Hematopoietic multipotent progenitor cell treated with erythropoietin and hydrocortisone succinate and interleukin-3 and kit ligand, for 15 days (in vitro differentiated cells): ENCODE measurements around the gene CAMK1.
A peak's percentile ranks its signal among the peaks of the same experiment; 100 is the strongest.

Experiments used
- DNase-seq: peaks from one replicate; pipeline ENCODE4 v3.0.0-alpha.2; 2015; ENCODE audit warnings: low spot score

Gene CAMK1

GRCh38 chr3:9769426-9770275 is at the start of gene CAMK1:
TSS of gene CAMK1 (minus strand) at chr3:9769947. CDS start at chr3:9767749, 2,198 bp downstream.
- DNase-seq, result no peak

- no peak for DNase-seq
Measured at GRCh38 chr3:9818666-9819335, 49.1 kb upstream of the CAMK1 start.

GRCh38 chr3:9817436-9817835 is 47.7 kb upstream of the CAMK1 start:
- DNase-seq, result no peak

GRCh38 chr3:9815986-9816385 is 46.2 kb upstream of the CAMK1 start:
- no peak for DNase-seq

- no peak for DNase-seq
Measured at GRCh38 chr3:9812870-9813483, 43.2 kb upstream of the CAMK1 start.

- DNase-seq, result no peak
Measured at GRCh38 chr3:9810846-9811245, 41.1 kb upstream of the CAMK1 start.

- DNase-seq, result no peak
Measured at GRCh38 chr3:9810433-9810770, 40.7 kb upstream of the CAMK1 start.

- peak; percentile 22 for DNase-seq
Measured at GRCh38 chr3:9809615-9810432, 40.1 kb upstream of the CAMK1 start, which contains the start of gene TTLL3. TSS of gene TTLL3 (plus strand) at chr3:9810262. CDS start at chr3:9810662, 400 bp downstream.

- no peak for DNase-seq
Measured at GRCh38 chr3:9809239-9809614, 39.5 kb upstream of the CAMK1 start.

- DNase-seq, result peak; percentile 37
Measured at GRCh38 chr3:9808345-9809037, 38.7 kb upstream of the CAMK1 start.

- DNase-seq, result no peak
Measured at GRCh38 chr3:9807981-9808344, 38.2 kb upstream of the CAMK1 start.

- DNase-seq, result no peak
Measured at GRCh38 chr3:9806688-9807589, 37.2 kb upstream of the CAMK1 start.

GRCh38 chr3:9806137-9806536 is 36.4 kb upstream of the CAMK1 start:
- no peak for DNase-seq

- DNase-seq, result no peak
Measured at GRCh38 chr3:9804996-9805395, 35.2 kb upstream of the CAMK1 start.

GRCh38 chr3:9803494-9803893 is 33.7 kb upstream of the CAMK1 start:
- no peak for DNase-seq

- DNase-seq, result no peak
Measured at GRCh38 chr3:9800529-9800928, 30.8 kb upstream of the CAMK1 start.

GRCh38 chr3:9797196-9797945 is 27.6 kb upstream of the CAMK1 start:
- no peak for DNase-seq

- no peak for DNase-seq
Measured at GRCh38 chr3:9795207-9795606, 25.5 kb upstream of the CAMK1 start.

- DNase-seq, result no peak
Measured at GRCh38 chr3:9794400-9794799, 24.7 kb upstream of the CAMK1 start.
